Lung (tissue), 12 donors: Measurements from ENCODE around the gene AP3S1. TPM values are rescaled to one million over a fixed set of nuclear protein-coding genes. Genes with fewer than 3 reads are reported as not detected.

Experiments used
- ATAC-seq: fragments of 200-7000 bp; cut with Tn5 transposase; one replicate; pipeline ENCODE4 v1.9.1; 2020; ENCODE audit warnings: moderate number of reproducible peaks; ENCODE audit not compliant: insufficient read depth, low FRiP score
- DNase-seq, 3 donors: peaks; one replicate each; pipeline ENCODE4 v3.0.0-alpha.2; 2013 to 2017
- H3K27ac ChIP-seq, 2 donors: one replicate each; pipeline ENCODE4 v1.5.1; 2013; ENCODE audit warnings: mild to moderate bottlenecking in 2 of 2, moderate library complexity in 2 of 2, control low read depth in 1 of 2, inconsistent platforms in 1 of 2, low read depth in 1 of 2, low read length in 1 of 2
- H3K27me3 ChIP-seq, 3 donors: one replicate each; pipeline ENCODE4 v1.5.1; 2013; ENCODE audit warnings: low read length in 2 of 3; ENCODE audit not compliant: control insufficient read depth in 3 of 3, insufficient read depth in 3 of 3
- H3K36me3 ChIP-seq, 4 donors: one replicate each; pipeline ENCODE4 v1.5.1; 2013; ENCODE audit warnings: low read length in 4 of 4, mild to moderate bottlenecking in 1 of 4, moderate library complexity in 1 of 4; ENCODE audit not compliant: control insufficient read depth in 4 of 4, insufficient read depth in 4 of 4
- H3K4me1 ChIP-seq, 5 donors: one replicate each; pipeline ENCODE4 v1.5.1; 2013; ENCODE audit warnings: low read length in 5 of 5, mild to moderate bottlenecking in 2 of 5, moderate library complexity in 1 of 5; ENCODE audit not compliant: control insufficient read depth in 5 of 5, insufficient read depth in 5 of 5
- H3K4me3 ChIP-seq: one replicate; pipeline ENCODE4 v1.5.1; 2013; ENCODE audit warnings: mild to moderate bottlenecking, control low read depth, moderate library complexity
- H3K9ac ChIP-seq, 2 donors: one replicate each; pipeline ENCODE4 v1.5.1; 2013; ENCODE audit warnings: low read length in 2 of 2, control low read depth in 1 of 2; ENCODE audit not compliant: insufficient read depth in 1 of 2
- H3K9me3 ChIP-seq, 4 donors: one replicate each; pipeline ENCODE4 v1.5.1; 2013; ENCODE audit warnings: low read length in 3 of 4, mild to moderate bottlenecking in 1 of 4, moderate library complexity in 1 of 4; ENCODE audit not compliant: control insufficient read depth in 4 of 4, insufficient read depth in 3 of 4
- CTCF ChIP-seq: IDR thresholded peaks from 2 replicates; pipeline ENCODE4 v1.5.1; 2012; ENCODE audit warnings: mild to moderate bottlenecking; ENCODE audit errors: control extremely low read depth, extremely low read depth
- WGBS, 2 donors: extraction: QIAGEN DNeasy Blood & Tissue Kit; methylation state at CpG; one replicate each; pipeline ENCODE4 v1.1.7; 2013; 5-methylcytosine and 5-hydroxymethylcytosine counted together
- polyA plus RNA-seq, 2 donors: library from polyadenylated mRNA; stranded (reverse); fragments of 200-250 nt; gene quantifications; one replicate each; pipeline ENCODE4 v1.2.1, GENCODE V29; 2013
- total RNA-seq, 2 donors: library from RNA; depleted of rRNA in 1 of 2; stranded (reverse); fragments of >200 nt in 1 of 2; gene quantifications; one replicate each; pipeline ENCODE4 v1.2.1, GENCODE V29; 2014 to 2021
- donor health status: control.
- donor health status: control.
- donor health status: Bipolar disorder and iron deficiency.
- donor health status: healthy.
- donor health status: DM: yes; HTN: yes; CAD: no.

The AP3S1 gene
- total and polyA plus RNA-seq, 4 donors: 45.8 to 90.4 (median 54.7) TPM

DNA sequence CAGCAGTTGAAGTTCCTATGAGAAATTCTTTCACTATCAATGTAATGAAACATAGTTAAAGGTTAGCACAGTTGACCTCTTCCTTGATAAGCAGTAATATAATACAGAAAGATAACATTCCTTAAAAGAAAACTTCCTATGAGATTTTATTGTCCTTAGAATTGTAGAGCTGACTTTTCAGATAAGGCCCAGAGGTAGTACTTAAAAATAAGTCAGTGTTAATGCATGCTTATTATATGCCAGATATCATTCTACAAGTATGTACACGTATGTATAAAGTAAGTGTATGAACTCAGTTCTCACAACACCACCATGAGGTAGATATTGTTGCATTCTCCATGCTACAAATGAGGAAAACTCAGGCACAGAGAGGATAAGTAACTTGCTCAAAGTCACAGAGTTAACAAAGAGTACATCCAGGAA is 15.3 kb downstream of the AP3S1 start:
- Histone ChIP-seq H3K4me1 (peaks cover 0 to 25% (median 9%) of the 10 kb centered on the region in 5 donors), H3K9ac (no peak overlapping the region), H3K36me3 (no peaks in the 10 kb centered on the region), H3K27me3 (no peaks in the 10 kb centered on the region), H3K9me3 (peaks cover 0 to 3% (median 2%) of the 10 kb centered on the region in 4 donors), H3K4me3 (no peak overlapping the region), H3K27ac (no peak overlapping the region)
- TF ChIP-seq CTCF: no peak
- 66 to 89% methylated on average over 1 of the region's 1 CpG for WGBS, 2 donors
- DNase-seq (peak in 1 of 3 donors; percentile 40), ATAC-seq (no peak)

GRCh38 chr5:115857626-115858349 is 16.1 kb downstream of the AP3S1 start:
- DNase-seq: peak in 2 of 3 donors; percentile 53 to 66
- 23 to 53% methylated on average over 2 of the region's 2 CpGs for WGBS, 2 donors
- H3K27me3 ChIP-seq: no peaks in the 10 kb centered on the region
- ATAC-seq: no peak
- H3K27ac ChIP-seq: no peak overlapping the region
- no peak overlapping the region for H3K4me3 ChIP-seq
- peaks cover 0 to 25% (median 9%) of the 10 kb centered on the region in 5 donors for H3K4me1 ChIP-seq
- H3K9me3 ChIP-seq: peaks cover 0 to 3% (median 2%) of the 10 kb centered on the region in 4 donors
- no peak for TF ChIP-seq CTCF
- no peaks in the 10 kb centered on the region for H3K36me3 ChIP-seq
- H3K9ac ChIP-seq: no peak overlapping the region

DNA sequence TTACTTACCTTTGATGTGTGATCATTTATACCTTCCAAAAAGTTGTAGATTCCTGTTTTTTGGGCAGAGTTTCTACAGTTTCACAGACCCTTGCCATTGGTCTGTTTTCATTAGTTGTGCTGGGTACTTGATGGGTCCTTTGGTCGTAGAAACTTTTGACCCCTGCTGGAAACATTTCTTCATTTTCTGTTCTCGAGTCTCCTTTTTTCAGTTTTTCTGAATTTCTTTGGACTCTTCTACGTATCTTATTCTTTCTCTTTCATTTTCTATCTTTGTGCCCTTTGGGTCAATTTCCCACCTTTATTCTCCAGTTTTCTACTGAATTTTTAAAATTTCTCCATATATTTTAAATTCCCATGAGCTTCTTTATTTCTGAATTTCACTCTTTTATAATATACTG is 16.7 kb downstream of the AP3S1 start:
- Histone ChIP-seq H3K4me3 (no peak overlapping the region), H3K4me1 (peaks cover 0 to 25% (median 9%) of the 10 kb centered on the region in 5 donors), H3K27me3 (no peaks in the 10 kb centered on the region), H3K27ac (no peak overlapping the region), H3K9me3 (peaks cover 0 to 3% (median 2%) of the 10 kb centered on the region in 4 donors), H3K9ac (no peak overlapping the region), H3K36me3 (no peaks in the 10 kb centered on the region)
- no peak for ATAC-seq
- TF ChIP-seq CTCF: no peak
- 75 to 81% methylated on average over 3 of the region's 3 CpGs for WGBS, 2 donors
- DNase-seq: no peak
